PC-3 (cell line): Measurements from ENCODE around the gene ADI1. TPM values are rescaled to one million over a fixed set of nuclear protein-coding genes. Genes with fewer than 3 reads are reported as not detected.

Experiments
- ATAC-seq: fragments of 200-7000 bp; cut with Tn5 transposase; 2 replicates; pipeline ENCODE4 v1.9.1; 2020; ENCODE audit warnings: mild to moderate bottlenecking, moderate library complexity
- BruUV-seq: library from RNA; stranded (reverse); fragments of 400-500 nt; replicated peaks from 2 replicates; lab custom pipeline; 2021; lab: Mats Ljungman, UMichigan
- CTCF ChIA-PET: fragments of 300-600 bp; sonication (Branson Sonifier 250); formaldehyde crosslinking; loops from one replicate; lab custom pipeline; 2022; ENCODE audit warnings: antibody characterized with exemption; lab: Charles Lee
- POLR2A ChIA-PET: fragments of 300-600 bp; sonication (Branson Sonifier 250); formaldehyde crosslinking; loops from one replicate; lab custom pipeline; 2022; ENCODE audit warnings: antibody characterized with exemption; ENCODE audit not compliant: unreplicated experiment; lab: Charles Lee
- DNase-seq: peaks from one replicate; pipeline ENCODE4 v3.0.0-alpha.2; 2015
- H2AFZ ChIP-seq: fragments of 300-600 bp; sonication (generic); 2 replicates; pipeline ENCODE4 v1.6.0; 2016; ENCODE audit warnings: antibody characterized with exemption, low read length
- H3F3A ChIP-seq: fragments of 300-600 bp; sonication (generic); one replicate; pipeline ENCODE4 v1.6.0; 2017; ENCODE audit warnings: antibody characterized with exemption, low read length, control low read depth, mild to moderate bottlenecking; ENCODE audit not compliant: unreplicated experiment
- H3K27ac ChIP-seq: fragments of 300-600 bp; sonication (generic); 2 replicates; pipeline ENCODE4 v1.5.1; 2016; ENCODE audit warnings: mild to moderate bottlenecking, low read length
- H3K27me3 ChIP-seq: fragments of 300-600 bp; sonication (generic); 2 replicates; pipeline ENCODE4 v1.6.1; 2016; ENCODE audit warnings: low read length, mixed read lengths
- H3K36me3 ChIP-seq: fragments of 300-600 bp; sonication (generic); 2 replicates; pipeline ENCODE4 v1.6.1; 2016; ENCODE audit warnings: low read depth, mixed run types, low read length, mixed read lengths
- H3K4me1 ChIP-seq: fragments of 300-600 bp; sonication (generic); 2 replicates; pipeline ENCODE4 v1.5.1; 2016; ENCODE audit warnings: low read length; ENCODE audit not compliant: insufficient read depth
- H3K4me2 ChIP-seq: fragments of 300-600 bp; sonication (generic); 2 replicates; pipeline ENCODE4 v1.6.0; 2016; ENCODE audit warnings: low read length
- H3K4me3 ChIP-seq: fragments of 300-600 bp; sonication (generic); 2 replicates; pipeline ENCODE4 v1.5.1; 2016; ENCODE audit warnings: mild to moderate bottlenecking, low read length, mixed read lengths
- H3K79me2 ChIP-seq: fragments of 300-600 bp; sonication (generic); 2 replicates; pipeline ENCODE4 v1.6.1; 2017; ENCODE audit warnings: low read length, mixed read lengths
- H3K9ac ChIP-seq: fragments of 300-600 bp; sonication (generic); 2 replicates; pipeline ENCODE4 v1.6.0; 2016; ENCODE audit warnings: mild to moderate bottlenecking, low read length
- H3K9me2 ChIP-seq: fragments of 300-600 bp; sonication (generic); replicated peaks from 2 replicates; pipeline ENCODE4 v1.6.1; 2016; ENCODE audit warnings: mixed run types, low read length, mixed read lengths
- H3K9me3 ChIP-seq: fragments of 300-600 bp; sonication (generic); 2 replicates; pipeline ENCODE4 v1.6.1; 2016; ENCODE audit warnings: low read length, mixed read lengths
- H4K20me1 ChIP-seq: fragments of 300-600 bp; sonication (generic); 2 replicates; pipeline ENCODE4 v1.6.1; 2016; ENCODE audit warnings: low read length, mixed read lengths
- CTCF ChIP-seq: fragments of 300-600 bp; sonication (generic); conservative IDR thresholded peaks from 2 replicates; pipeline ENCODE4 v1.5.1; 2017; ENCODE audit warnings: antibody characterized with exemption, low read depth, mild to moderate bottlenecking, low read length
- EZH2 ChIP-seq: fragments of 300-600 bp; sonication (generic); IDR thresholded peaks from one replicate; pipeline ENCODE4 v1.6.1; 2017; ENCODE audit warnings: antibody characterized with exemption, mild to moderate bottlenecking, low read length; ENCODE audit not compliant: unreplicated experiment
- EZH2phosphoT487 ChIP-seq: fragments of 300-600 bp; sonication (generic); IDR thresholded peaks from 2 replicates; pipeline ENCODE4 v1.6.1; 2018; ENCODE audit warnings: mild to moderate bottlenecking, antibody characterized with exemption, low read length, borderline replicate concordance
- intact Hi-C: fragments of 100-400 bp; cut with micrococcal nuclease; formaldehyde crosslinking; loops from 2 replicates; pipeline ENCODE4 v1.9.0; 2023
- total RNA-seq: library from RNA; depleted of rRNA; stranded (reverse); fragments of >200 nt; gene quantifications from 2 replicates; pipeline ENCODE4 v1.2.3, GENCODE V29; 2014

ADI1 gene
- total RNA-seq, 1 experiment from 2014 or later, result 97.8 TPM

- no peak for DNase-seq
- Histone ChIP-seq H3K27ac (no peak overlapping the region), H3K9ac (no peak overlapping the region), H3K79me2 (no peaks in the 10 kb centered on the region), H3K36me3 (peaks cover 14% of the 10 kb centered on the region), H3K9me3 (no peaks in the 10 kb centered on the region), H2AFZ (no peak overlapping the region), H3F3A (no peaks in the 10 kb centered on the region), H3K9me2 (no peaks in the 10 kb centered on the region), H3K4me3 (no peak overlapping the region), H4K20me1 (no peaks in the 10 kb centered on the region), H3K27me3 (no peaks in the 10 kb centered on the region), H3K4me2 (no peak overlapping the region), H3K4me1 (peaks cover 9% of the 10 kb centered on the region)
- no TSS peak for BruUV-seq
- intact Hi-C loops, result no loop called here
- ATAC-seq, result no peak
- TF ChIP-seq EZH2phosphoT487 (no peak), EZH2 (no peak), CTCF (no peak)
- CTCF ChIA-PET, result no interaction called here
- POLR2A ChIA-PET, result no interaction called here
These were observed 58.2 kb downstream of the ADI1 start for GRCh38 chr2:3460831-3461800.

- Histone ChIP-seq H3K27ac (no peak overlapping the region), H3K27me3 (no peaks in the 10 kb centered on the region), H3K4me1 (no peaks in the 10 kb centered on the region), H3K79me2 (no peaks in the 10 kb centered on the region), H3K9me3 (no peaks in the 10 kb centered on the region), H2AFZ (no peak overlapping the region), H3K36me3 (peaks cover 16% of the 10 kb centered on the region), H3K4me3 (no peak overlapping the region), H3K9me2 (no peaks in the 10 kb centered on the region), H4K20me1 (no peaks in the 10 kb centered on the region), H3K9ac (no peak overlapping the region), H3K4me2 (no peak overlapping the region), H3F3A (no peaks in the 10 kb centered on the region)
- TF ChIP-seq EZH2phosphoT487 (no peak), EZH2 (no peak), CTCF (no peak)
- ChIA-PET CTCF (interaction anchor here (0.6 kb wide), 1 partner anchor 393 kb away, joined by 4 read pairs; no protein-coding TSS in a partner anchor), POLR2A (no interaction called here)
- BruUV-seq, result no TSS peak
- intact Hi-C loops, result no loop called here
- ATAC-seq (no peak), DNase-seq (no peak)
These were observed 59.2 kb downstream of the ADI1 start for GRCh38 chr2:3460156-3460555.
